Activated CD8-positive, alpha-beta T cell treated with anti-CD3 and anti-CD28 coated beads for 36 hours (primary cell): ENCODE data around the gene VSTM5. TPM values are rescaled to one million over a fixed set of nuclear protein-coding genes. Genes with fewer than 3 reads are reported as not detected.

Source experiments
- ATAC-seq: fragments of 200-7000 bp; cut with Tn5 transposase; one replicate; pipeline ENCODE4 v1.10.0; 2021; ENCODE audit warnings: mild to moderate bottlenecking, moderate library complexity
- CTCF ChIA-PET: fragments of 350-600 bp; sonication (Branson Sonifier 250); formaldehyde crosslinking; loops from one replicate; lab custom pipeline; 2021; ENCODE audit warnings: antibody characterized with exemption; lab: Charles Lee
- POLR2A ChIA-PET: fragments of 350-600 bp; sonication (Branson Sonifier 250); formaldehyde crosslinking; loops from one replicate; lab custom pipeline; 2021; ENCODE audit warnings: antibody characterized with exemption; lab: Charles Lee
- DNase-seq: peaks from one replicate; pipeline ENCODE4 v3.0.0-alpha.2; 2020
- H3K27ac Mint-ChIP-seq: one replicate; pipeline ENCODE4 v1.8.0; 2021; ENCODE audit warnings: mild to moderate bottlenecking, mixed read lengths
- H3K27me3 Mint-ChIP-seq: one replicate; pipeline ENCODE4 v1.8.0; 2021; ENCODE audit warnings: mixed read lengths
- H3K36me3 Mint-ChIP-seq: one replicate; pipeline ENCODE4 v1.8.0; 2021; ENCODE audit warnings: low read depth, mixed read lengths
- H3K4me1 Mint-ChIP-seq: one replicate; pipeline ENCODE4 v1.8.0; 2021; ENCODE audit warnings: low read depth, mixed read lengths
- H3K4me3 Mint-ChIP-seq: one replicate; pipeline ENCODE4 v1.8.0; 2021; ENCODE audit warnings: mild to moderate bottlenecking, moderate library complexity, mixed read lengths
- H3K9me3 Mint-ChIP-seq: one replicate; pipeline ENCODE4 v1.8.0; 2021; ENCODE audit warnings: mixed read lengths
- intact Hi-C: fragments of 100-400 bp; cut with micrococcal nuclease; formaldehyde crosslinking; loops from one replicate; pipeline ENCODE4 v1.10.0; 2022
- total RNA-seq, 2 experiments: library from RNA; stranded (reverse); gene quantifications; one replicate each; pipeline ENCODE4 v1.2.3, GENCODE V29; 2021
- TF ChIP-seq, protein P1 (sequence below): fragments of 200-600 bp; IDR thresholded peaks from one replicate; pipeline ENCODE4 v1.8.0; 2022; ENCODE audit warnings: antibody characterized with exemption, mild to moderate bottlenecking

VSTM5 gene
- total RNA-seq, 2 experiments from 2014 or later = not detected

DNA sequence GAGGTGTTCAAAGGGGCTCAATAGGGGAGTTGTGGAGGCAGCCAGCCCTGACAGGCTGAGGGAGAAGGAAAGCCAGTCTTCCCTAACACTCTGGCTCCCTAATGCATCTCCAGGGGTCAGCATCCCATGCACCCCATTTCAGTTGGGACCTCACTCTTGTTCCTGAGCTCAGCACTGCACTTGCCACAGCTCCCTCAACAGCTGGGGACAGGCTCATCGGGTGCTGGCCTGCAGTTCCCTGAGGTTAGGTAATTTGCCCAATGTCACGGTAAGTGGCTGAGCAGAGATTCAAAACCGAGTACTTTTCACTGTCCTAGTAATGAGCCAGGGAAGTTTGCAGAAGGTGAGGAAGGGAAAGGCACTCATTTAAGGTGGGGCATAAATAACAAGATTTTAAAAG lies 20.8 kb downstream of the VSTM5 start:
- Mint-ChIP-seq H3K27ac (no peak overlapping the region), H3K4me1 (no peaks in the 10 kb centered on the region), H3K9me3 (no peaks in the 10 kb centered on the region), H3K36me3 (no peaks in the 10 kb centered on the region), H3K27me3 (peaks cover 2% of the 10 kb centered on the region), H3K4me3 (no peak overlapping the region)
- CTCF ChIA-PET = no interaction called here
- ATAC-seq = no peak
- DNase-seq = no peak
- intact Hi-C loops = no loop called here
- TF ChIP-seq, protein P1, sequence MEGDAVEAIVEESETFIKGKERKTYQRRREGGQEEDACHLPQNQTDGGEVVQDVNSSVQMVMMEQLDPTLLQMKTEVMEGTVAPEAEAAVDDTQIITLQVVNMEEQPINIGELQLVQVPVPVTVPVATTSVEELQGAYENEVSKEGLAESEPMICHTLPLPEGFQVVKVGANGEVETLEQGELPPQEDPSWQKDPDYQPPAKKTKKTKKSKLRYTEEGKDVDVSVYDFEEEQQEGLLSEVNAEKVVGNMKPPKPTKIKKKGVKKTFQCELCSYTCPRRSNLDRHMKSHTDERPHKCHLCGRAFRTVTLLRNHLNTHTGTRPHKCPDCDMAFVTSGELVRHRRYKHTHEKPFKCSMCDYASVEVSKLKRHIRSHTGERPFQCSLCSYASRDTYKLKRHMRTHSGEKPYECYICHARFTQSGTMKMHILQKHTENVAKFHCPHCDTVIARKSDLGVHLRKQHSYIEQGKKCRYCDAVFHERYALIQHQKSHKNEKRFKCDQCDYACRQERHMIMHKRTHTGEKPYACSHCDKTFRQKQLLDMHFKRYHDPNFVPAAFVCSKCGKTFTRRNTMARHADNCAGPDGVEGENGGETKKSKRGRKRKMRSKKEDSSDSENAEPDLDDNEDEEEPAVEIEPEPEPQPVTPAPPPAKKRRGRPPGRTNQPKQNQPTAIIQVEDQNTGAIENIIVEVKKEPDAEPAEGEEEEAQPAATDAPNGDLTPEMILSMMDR = no peak
- POLR2A ChIA-PET = no interaction called here

DNA sequence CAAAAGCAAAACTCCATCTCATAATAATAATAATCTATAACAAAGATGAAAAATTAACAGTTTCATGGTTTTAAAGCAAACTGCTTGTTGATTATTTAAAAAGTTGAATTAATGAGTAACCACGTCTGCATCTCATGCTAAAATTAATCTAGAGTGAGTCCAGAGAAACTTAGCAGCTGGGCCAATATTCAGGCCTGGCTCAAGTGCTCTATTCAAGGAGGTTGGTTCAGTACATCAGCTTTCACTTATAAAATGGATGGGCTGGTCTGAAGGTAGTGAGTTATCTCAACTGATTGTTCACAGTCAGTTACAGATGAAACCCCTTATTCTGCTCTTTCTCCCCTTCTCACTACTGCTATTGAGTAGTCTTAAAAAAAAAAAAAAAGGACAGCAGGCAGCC lies 23.1 kb downstream of the VSTM5 start:
- ChIA-PET CTCF (no interaction called here), POLR2A (interaction anchor here (0.7 kb wide), 1 partner anchor 70 kb away, joined by 3 read pairs; no protein-coding TSS in a partner anchor)
- H3K4me3 Mint-ChIP-seq = no peak overlapping the region
- no peaks in the 10 kb centered on the region for H3K9me3 Mint-ChIP-seq
- intact Hi-C loops = no loop called here
- no peaks in the 10 kb centered on the region for H3K36me3 Mint-ChIP-seq
- no peak overlapping the region for H3K27ac Mint-ChIP-seq
- no peaks in the 10 kb centered on the region for H3K4me1 Mint-ChIP-seq
- TF ChIP-seq, protein P1 = no peak
- DNase-seq (no peak), ATAC-seq (no peak)
- H3K27me3 Mint-ChIP-seq = peaks cover 2% of the 10 kb centered on the region

DNA sequence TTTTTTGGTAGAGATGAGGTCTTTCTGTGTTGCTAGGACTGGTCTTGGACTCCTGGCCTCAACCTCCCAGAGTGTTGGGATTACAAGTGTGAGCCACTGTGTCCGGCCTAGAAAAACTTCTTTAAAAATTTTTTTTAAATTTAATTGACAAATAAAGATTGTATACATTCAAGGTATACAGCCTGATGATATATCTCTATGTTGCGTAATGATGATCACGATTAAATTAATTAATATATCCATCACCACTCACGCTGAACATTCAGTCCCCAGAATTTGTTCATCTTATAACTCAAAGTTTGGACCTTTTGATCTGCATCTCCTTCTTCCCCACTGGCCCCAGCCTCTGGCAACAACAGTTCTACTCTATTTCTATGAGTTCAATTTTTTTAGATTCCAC lies 27.2 kb downstream of the VSTM5 start:
- Mint-ChIP-seq H3K4me1 (no peaks in the 10 kb centered on the region), H3K27ac (no peak overlapping the region), H3K27me3 (no peaks in the 10 kb centered on the region), H3K36me3 (no peaks in the 10 kb centered on the region), H3K9me3 (no peaks in the 10 kb centered on the region), H3K4me3 (no peak overlapping the region)
- ChIA-PET POLR2A (no interaction called here), CTCF (no interaction called here)
- DNase-seq = no peak
- TF ChIP-seq, protein P1 = no peak
- intact Hi-C loops = no loop called here
- no peak for ATAC-seq

DNA sequence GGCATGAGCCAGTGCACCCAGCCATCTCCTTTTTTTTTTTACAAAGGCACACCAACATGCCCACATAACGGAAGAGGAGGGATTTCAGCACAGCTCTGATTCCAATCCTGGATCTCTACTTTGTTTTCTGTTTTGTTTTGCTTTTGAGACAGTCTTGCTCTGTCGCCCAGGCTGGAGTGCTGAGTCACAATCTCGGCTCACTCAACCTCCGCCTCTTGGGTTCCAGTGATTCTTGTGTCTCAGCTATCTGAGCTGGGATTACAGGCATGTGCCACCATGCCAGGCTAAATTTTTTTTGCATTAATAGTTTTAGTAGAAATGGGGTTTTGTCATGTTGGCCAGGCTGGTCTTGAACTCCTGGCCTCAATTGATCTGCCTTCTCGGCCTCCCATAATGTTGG lies 28.1 kb downstream of the VSTM5 start:
- DNase-seq (no peak), ATAC-seq (no peak)
- ChIA-PET CTCF (no interaction called here), POLR2A (no interaction called here)
- Mint-ChIP-seq H3K36me3 (no peaks in the 10 kb centered on the region), H3K27me3 (no peaks in the 10 kb centered on the region), H3K4me1 (no peaks in the 10 kb centered on the region), H3K9me3 (no peaks in the 10 kb centered on the region), H3K4me3 (no peak overlapping the region), H3K27ac (no peak overlapping the region)
- TF ChIP-seq, protein P1 = no peak
- intact Hi-C loops = no loop called here

DNA sequence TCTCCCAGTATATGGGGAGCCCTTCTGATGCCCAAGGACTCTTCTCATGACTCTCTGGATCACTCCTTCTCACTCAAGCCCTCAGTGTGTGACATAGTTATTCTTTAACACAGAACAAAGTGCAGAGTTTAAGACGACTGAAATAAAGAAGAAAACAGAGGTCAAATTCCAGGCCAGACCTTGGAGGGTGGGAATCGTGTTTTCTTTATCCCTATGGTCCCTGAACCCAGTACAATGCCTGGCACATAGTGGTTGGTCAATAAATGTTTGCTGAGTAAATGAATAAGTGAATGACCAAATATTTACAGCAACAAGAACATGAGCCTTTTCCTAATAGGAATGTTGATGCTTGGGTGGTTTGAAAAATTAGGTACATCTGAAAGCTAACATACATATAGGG lies 28.8 kb downstream of the VSTM5 start:
- no peaks in the 10 kb centered on the region for H3K36me3 Mint-ChIP-seq
- no peak for DNase-seq
- no peak for ATAC-seq
- no peaks in the 10 kb centered on the region for H3K27me3 Mint-ChIP-seq
- ChIA-PET CTCF (no interaction called here), POLR2A (no interaction called here)
- H3K4me1 Mint-ChIP-seq = no peaks in the 10 kb centered on the region
- TF ChIP-seq, protein P1 = no peak
- H3K4me3 Mint-ChIP-seq = no peak overlapping the region
- H3K9me3 Mint-ChIP-seq = no peaks in the 10 kb centered on the region
- intact Hi-C loops = no loop called here
- no peak overlapping the region for H3K27ac Mint-ChIP-seq
